Measurements from ENCODE around the gene CD83. TPM values are rescaled to one million over a fixed set of nuclear protein-coding genes. Genes with fewer than 3 reads are reported as not detected.

The CD83 gene
- polyA plus RNA-seq, 12 donors: 8.4 to 18.2 (median 11.6) TPM; not detected in 1

DNA sequence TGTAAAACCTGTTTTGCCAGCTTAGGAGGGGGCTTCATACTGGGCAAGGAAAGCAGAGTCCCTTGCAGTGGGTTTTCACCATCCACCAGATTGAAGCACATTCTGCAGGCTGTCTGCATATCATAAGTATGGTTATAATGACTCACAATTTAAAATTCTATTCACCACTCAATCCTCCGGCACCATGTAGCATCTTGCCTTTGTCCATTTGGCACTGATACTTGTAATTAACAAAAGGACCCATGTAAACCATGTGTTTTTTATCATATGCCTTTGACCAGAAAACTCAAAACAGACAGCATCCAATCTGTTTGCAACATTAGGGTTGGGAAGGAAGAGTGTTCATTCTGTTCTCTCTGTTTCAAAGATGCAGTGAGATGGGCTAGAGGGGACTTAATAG lies 3.0 kb downstream of the CD83 start:
- no peak for DNase-seq

GRCh38 chr6:14121936-14122344 lies 4.4 kb downstream of the CD83 start:
- no peak for DNase-seq

GRCh38 chr6:14123386-14124111 lies 6.0 kb downstream of the CD83 start:
- DNase-seq: no peak

DNA sequence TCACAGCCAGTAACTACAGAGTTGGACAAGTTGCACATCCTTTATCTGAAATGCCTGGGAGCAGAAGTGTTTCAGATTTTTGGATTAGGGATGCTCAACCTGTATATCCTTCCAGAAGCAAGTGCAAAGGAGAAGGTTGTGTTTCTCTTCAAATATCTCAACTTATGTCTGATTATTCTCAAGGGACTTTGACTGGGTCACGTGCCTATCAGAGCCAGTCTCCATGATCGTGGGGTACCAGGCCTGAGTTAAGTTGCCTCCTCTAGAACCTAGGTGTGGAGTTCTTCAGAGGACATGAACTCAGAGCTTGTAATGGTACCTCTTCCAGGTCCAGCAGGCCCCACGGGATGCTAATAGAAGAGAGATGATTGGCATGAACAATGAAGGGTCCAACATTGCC lies 7.8 kb downstream of the CD83 start:
- no peak for DNase-seq

- DNase-seq: peak; percentile 60
These were observed 8.6 kb downstream of the CD83 start for GRCh38 chr6:14126191-14126590.

GRCh38 chr6:14127611-14128010 lies 10.0 kb downstream of the CD83 start:
- no peak for DNase-seq

GRCh38 chr6:14128012-14128411 lies 10.4 kb downstream of the CD83 start:
- DNase-seq: peak; percentile 35

- no peak for DNase-seq
These were observed 11.2 kb downstream of the CD83 start for GRCh38 chr6:14128746-14129145.

DNA sequence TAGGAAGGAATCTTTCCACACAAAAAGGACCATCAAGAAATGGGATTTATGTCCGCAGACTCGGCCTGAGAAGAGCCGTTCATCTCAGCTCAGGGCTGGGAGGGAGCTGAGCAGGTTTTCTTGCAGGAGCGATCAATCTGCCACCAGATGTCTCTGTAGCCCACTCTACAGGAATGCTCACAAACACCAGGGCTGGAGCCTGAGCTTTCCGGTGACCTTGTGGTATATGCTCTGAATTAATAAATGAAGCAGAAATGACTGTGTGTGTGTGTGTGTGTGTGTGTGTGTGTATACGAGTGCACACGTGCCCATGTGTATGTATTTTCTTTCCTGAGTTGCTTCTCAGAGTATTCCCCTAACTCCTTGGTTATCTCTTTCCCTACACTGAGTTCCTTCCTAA lies 12.0 kb downstream of the CD83 start:
- DNase-seq: peak; percentile 75

- no peak for DNase-seq
These were observed 13.0 kb downstream of the CD83 start for GRCh38 chr6:14130435-14131075.

GRCh38 chr6:14131579-14131978 lies 14.0 kb downstream of the CD83 start:
- no peak for DNase-seq

DNA sequence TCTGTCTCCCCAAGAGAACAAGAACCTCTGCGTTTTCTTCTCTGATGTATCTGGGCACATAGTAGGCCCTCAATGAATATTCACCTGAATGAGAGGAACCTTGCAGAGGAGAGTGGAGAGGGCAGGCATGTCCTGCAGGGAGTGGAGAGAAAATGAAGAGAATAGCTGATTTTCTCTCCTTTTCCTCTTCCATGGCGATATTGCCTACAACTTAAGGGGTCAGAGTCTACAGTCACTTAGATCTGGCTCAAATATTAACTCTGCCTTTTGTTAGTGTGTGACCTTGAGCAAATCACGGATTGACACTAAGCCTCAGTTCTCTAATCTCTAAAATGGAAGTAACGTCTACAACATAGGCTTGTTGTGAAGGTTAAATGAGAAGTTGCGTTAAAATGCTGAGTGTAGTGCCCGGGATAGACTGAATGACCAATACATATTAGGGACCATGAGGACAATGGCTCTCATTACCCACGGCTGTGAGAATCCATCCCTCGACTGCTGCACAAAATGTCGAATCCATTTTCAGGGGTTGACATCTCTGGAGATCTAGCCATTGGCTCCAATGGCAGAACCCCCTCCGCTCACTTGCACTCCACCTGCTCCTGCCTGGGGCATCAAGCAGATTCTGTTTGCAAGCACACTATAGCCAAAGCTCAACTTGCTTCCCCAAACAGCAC lies 14.8 kb downstream of the CD83 start:
- no peak for DNase-seq

DNA sequence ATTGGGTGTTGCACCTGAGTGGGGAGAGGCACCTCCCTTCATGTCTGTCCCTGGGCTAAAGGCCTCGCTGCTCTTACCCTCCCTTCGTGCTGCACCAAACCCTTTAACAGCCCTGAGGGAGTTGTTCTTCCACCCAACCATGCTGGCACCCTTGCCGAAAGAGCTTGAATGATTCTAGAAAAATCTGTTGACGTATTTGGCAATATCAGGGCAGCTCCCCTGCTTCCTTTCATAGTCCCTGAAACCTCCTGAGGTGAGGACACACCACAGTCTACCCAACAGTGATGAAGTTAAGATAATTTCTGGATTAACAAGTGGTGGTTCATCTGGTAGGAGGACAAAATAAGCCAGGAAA lies 15.3 kb downstream of the CD83 start:
- DNase-seq: no peak

GRCh38 chr6:14134211-14134910 lies 16.8 kb downstream of the CD83 start:
- no peak for DNase-seq

DNA sequence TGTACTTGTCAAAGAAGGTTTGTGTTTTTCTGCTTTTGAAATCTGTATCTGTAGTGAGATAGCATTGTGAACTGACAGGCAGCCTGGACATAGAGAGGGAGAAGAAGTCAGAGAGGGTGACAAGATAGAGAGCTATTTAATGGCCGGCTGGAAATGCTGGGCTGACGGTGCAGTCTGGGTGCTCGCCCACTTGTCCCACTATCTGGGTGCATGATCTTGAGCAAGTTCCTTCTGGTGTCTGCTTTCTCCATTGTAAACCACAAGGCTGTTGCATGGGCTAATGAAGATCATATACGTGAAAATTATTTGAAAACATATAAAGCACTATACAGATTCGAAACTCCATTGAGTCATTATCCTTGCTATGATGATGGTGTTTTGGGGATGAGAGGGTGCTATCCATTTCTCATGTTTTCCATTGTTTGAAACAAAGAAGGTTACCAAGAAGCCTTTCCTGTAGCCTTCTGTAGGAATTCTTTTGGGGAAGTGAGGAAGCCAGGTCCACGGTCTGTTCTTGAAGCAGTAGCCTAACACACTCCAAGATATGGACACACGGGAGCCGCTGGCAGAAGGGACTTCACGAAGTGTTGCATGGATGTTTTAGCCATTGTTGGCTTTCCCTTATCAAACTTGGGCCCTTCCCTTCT lies 18.4 kb downstream of the CD83 start:
- DNase-seq: no peak

DNA sequence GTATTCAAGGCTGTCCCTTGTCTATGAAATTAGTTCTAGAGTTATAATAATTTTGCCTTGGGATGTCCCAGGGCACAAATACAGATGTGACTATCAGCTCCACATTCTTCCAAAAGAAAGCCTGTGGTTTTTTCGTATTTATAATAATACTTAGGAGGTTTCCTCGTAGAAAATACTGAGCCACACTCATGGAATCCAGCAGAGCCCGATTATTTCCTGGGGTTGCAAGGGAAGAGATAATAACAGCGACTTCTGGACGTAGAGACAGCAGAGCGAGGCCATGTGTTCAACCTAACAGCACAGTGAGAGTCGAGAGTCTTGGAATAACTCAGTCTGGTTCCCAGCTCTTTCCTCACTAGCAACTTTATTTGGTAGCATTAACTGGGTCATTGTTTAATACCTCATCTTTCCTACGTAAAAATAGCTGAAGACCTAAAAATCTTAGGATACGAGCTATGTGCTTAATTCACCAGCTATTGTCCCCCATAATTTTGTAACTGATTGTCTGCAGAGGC lies 21.2 kb downstream of the CD83 start:
- no peak for DNase-seq

GRCh38 chr6:14141351-14142062 lies 23.9 kb downstream of the CD83 start:
- DNase-seq: no peak

DNA sequence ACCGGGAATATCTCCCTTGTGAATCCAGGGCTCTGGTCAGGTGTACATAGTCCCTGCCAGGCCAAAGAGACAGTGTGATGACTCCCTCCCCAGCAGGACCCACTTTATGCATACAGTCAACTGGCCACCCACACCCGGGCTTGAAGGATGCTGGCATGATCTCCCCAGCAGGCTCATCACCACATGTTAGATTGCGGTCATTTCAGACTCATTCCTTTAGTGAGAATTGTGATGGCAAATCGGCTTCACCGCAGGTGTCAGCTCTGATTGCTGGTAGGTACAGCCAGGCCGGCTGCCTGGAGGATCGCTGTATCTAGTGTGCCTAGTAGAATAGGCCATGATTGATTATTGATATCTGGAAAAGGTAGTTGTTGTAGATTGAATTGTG lies 24.5 kb downstream of the CD83 start:
- DNase-seq: no peak

DNA sequence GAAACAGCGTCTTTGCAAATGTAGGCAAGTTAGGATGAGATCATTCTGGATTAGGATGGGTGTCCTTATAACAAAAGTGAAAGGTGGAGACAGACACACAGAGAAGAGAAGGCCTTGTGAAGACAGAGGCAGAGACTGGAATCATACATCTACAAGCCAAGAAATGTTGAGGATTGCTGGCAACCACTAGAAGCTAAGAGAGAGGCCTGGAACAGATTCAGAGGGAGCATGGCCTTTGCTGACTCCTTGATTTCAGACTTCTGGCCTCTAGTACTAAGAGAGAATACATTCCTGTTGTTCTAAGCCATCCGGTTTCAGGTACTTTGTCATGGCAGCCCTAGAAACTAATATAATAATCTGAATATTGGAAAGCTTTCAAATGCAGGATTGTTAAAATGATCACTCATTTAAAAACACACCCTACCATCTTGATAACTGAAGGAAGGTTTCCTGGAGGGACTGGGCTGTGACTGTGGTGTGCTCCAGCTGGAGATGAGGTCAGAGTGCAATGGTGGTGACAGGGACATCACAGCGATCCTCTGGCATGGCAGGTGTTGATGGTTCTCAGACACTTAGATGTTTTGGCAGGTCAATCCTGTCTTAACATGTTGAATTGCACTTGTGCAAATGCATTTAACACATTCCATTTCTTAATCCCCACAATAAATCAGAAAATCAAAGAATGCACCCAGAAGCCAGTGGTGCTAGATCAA lies 25.1 kb downstream of the CD83 start:
- DNase-seq: no peak

DNA sequence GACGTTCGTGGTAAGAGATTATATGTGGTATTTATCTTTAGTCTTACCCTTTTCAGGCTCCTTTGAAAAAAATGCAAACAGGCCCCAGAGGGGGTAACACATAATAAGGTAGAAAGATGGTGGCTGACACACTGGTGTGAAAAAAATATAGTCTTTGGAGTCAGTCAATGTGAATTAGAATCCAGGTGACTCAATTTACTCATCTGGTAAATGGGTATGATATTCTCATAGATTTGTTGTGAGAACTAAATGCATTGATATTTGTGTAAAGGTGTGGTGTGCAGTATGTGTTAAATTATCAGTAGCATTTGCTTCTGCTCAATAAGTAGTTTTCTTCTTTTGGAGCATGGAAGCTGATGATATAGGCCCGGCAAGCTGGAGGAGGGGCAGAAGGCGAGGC lies 25.7 kb downstream of the CD83 start:
- no peak for DNase-seq

Measured in muscle of arm (tissue), 12 donors.